Ovary (tissue), 9 donors: ENCODE data around the gene ETV4. TPM values are rescaled to one million over a fixed set of nuclear protein-coding genes. Genes with fewer than 3 reads are reported as not detected.

Experiments used
- DNase-seq, 5 donors: peaks; one replicate each; pipeline ENCODE4 v3.0.0-alpha.2; 2019 to 2020
- H3K27ac ChIP-seq, 2 donors: fragments of 200-600 bp; one replicate each; pipeline versions ENCODE4 v1.5.1 to v1.8.0; 2019 to 2022
- H3K27me3 ChIP-seq: fragments of 200-600 bp; one replicate; pipeline ENCODE4 v1.8.0; 2022
- H3K36me3 ChIP-seq: fragments of 200-600 bp; sonication (generic); one replicate; pipeline ENCODE4 v1.5.1; 2019
- H3K4me1 ChIP-seq: one replicate; pipeline ENCODE4 v1.8.1; 2013; ENCODE audit warnings: mild to moderate bottlenecking, moderate library complexity; ENCODE audit not compliant: insufficient read depth
- H3K4me3 ChIP-seq: fragments of 200-600 bp; sonication (generic); one replicate; pipeline ENCODE4 v1.5.1; 2017
- H3K9me3 ChIP-seq, 2 donors: fragments of 200-600 bp in 1 of 2; sonication (generic) in 1 of 2; one replicate each; pipeline versions ENCODE4 v1.5.1 to v1.8.1; 2013 to 2019; ENCODE audit warnings: mild to moderate bottlenecking in 1 of 2, moderate library complexity in 1 of 2
- EP300 ChIP-seq: sonication (generic); formaldehyde crosslinking; IDR thresholded peaks from one replicate; pipeline ENCODE4 v1.6.1; 2017; ENCODE audit warnings: antibody characterized with exemption
- POLR2A ChIP-seq: fragments of 450-650 bp; IDR thresholded peaks from one replicate; pipeline ENCODE4 v1.6.1; 2017; ENCODE audit warnings: antibody characterized with exemption, mild to moderate bottlenecking, moderate library complexity
- WGBS, 3 donors: extraction: QIAGEN DNeasy Blood & Tissue Kit in 1 of 3; methylation state at CpG; one replicate each; pipeline versions ENCODE4 v1.1.5 to v1.1.7; 2013 to 2017; 5-methylcytosine and 5-hydroxymethylcytosine counted together
- intact Hi-C, 4 donors: fragments of 100-400 bp; cut with DNase I; formaldehyde crosslinking; loops; one replicate each; pipeline versions ENCODE4 v1.11.0 to v1.15.1; 2022 to 2023
- polyA plus RNA-seq, 2 donors: library from polyadenylated mRNA; stranded (reverse); fragments of 200-250 nt in 1 of 2; fragments of 350-450 nt in 1 of 2; fragmentation: Illumina TruSeq in 1 of 2; extraction: RNeasy Lipid Tissue Mini Kit (QIAGEN cat#74804) in 1 of 2; gene quantifications; one replicate each; pipeline ENCODE4 v1.2.3, GENCODE V29; 2013 to 2014
- total RNA-seq, 7 donors: library from RNA; depleted of rRNA in 2 of 7; stranded (reverse); fragments of >200 nt in 2 of 7; fragmentation: NEBNext Ultra II Directional in 3 of 7; extraction: Animal tissue kit (Norgen Biotek cat#: 25700) in 3 of 7; gene quantifications; one replicate each; pipeline versions ENCODE4 v1.1.0 to v1.2.4, GENCODE V29; 2016 to 2023
- TF ChIP-seq, protein P1 (sequence below), 3 donors: fragments of 450-650 bp in 2 of 3; fragments of 200-600 bp in 1 of 3; IDR thresholded peaks; one replicate each; pipeline versions ENCODE4 v1.5.1 to v1.8.0; 2016 to 2022; ENCODE audit warnings: antibody characterized with exemption in 3 of 3, mild to moderate bottlenecking in 1 of 3
- donor health status: DM: no; HTN: no; CAD: no; lungs with moderate emphysema.
- donor health status: DM: no; HTN: no; CAD: no.
- donor health status: Bipolar disorder and iron deficiency.
- donor health status: DM: yes; HTN: yes; CAD: no.
- donor health status: DM: no; HTN: no; CAD: no.
- donor health status: DM: yes; HTN: yes; CAD: no.

ETV4 gene
- total and polyA plus RNA-seq, 9 donors, result 0.25 to 5.3 (median 0.77) TPM; not detected in 1

DNA sequence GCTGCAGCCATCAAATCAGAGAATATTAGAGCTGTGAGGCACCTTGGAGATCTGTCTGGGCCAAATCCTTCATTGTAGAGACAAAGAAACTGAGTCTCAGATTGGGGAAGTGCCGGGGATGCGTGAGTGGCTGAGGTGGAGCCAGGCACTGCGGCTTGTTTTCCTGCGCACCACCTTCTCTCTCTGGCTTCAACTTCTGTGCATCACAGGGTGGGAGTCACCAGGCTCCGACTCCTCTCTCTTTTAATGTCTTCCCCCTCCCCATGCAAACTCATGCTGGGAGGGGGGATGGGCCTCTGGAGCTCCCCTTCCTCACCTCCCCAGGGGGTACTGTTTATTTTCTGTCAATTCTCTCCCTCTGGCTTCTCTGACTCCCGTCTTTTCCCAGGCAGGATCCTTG is 8.7 kb upstream of the ETV4 start:
- Histone ChIP-seq H3K27ac (no peak overlapping the region), H3K4me1 (no peaks in the 10 kb centered on the region), H3K9me3 (no peaks in the 10 kb centered on the region), H3K4me3 (no peak overlapping the region), H3K27me3 (no peaks in the 10 kb centered on the region), H3K36me3 (no peaks in the 10 kb centered on the region)
- no peak for DNase-seq
- WGBS, 3 donors, result 77 to 81% (median 79%) methylated on average over 6 of the region's 6 CpGs
- intact Hi-C loops, result no loop called here
- TF ChIP-seq, protein P1, sequence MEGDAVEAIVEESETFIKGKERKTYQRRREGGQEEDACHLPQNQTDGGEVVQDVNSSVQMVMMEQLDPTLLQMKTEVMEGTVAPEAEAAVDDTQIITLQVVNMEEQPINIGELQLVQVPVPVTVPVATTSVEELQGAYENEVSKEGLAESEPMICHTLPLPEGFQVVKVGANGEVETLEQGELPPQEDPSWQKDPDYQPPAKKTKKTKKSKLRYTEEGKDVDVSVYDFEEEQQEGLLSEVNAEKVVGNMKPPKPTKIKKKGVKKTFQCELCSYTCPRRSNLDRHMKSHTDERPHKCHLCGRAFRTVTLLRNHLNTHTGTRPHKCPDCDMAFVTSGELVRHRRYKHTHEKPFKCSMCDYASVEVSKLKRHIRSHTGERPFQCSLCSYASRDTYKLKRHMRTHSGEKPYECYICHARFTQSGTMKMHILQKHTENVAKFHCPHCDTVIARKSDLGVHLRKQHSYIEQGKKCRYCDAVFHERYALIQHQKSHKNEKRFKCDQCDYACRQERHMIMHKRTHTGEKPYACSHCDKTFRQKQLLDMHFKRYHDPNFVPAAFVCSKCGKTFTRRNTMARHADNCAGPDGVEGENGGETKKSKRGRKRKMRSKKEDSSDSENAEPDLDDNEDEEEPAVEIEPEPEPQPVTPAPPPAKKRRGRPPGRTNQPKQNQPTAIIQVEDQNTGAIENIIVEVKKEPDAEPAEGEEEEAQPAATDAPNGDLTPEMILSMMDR (IDR thresholded peaks at IDR 0.05), result no peak
- TF ChIP-seq EP300, result no peak
- no peak for TF ChIP-seq POLR2A

DNA sequence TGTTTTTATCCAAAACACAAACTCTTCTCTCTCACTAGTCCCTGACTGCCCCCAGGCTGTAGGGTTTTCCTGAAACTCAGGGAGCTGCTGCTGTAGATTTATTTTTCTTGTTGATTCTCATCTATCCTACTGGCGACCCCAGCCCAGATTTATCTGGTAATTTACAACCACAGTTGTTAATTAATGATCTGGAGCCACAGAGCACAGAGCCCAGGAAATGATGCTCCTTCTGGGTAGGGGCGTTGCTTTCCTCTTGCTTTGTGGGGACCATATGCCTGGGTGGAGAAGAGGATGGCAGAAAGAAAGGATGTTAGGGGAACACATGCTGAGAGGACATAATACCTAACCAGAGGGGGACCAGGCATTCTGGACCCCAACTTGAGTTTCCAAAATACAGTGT is 7.4 kb upstream of the ETV4 start:
- Histone ChIP-seq H3K27me3 (no peaks in the 10 kb centered on the region), H3K4me1 (no peaks in the 10 kb centered on the region), H3K4me3 (no peak overlapping the region), H3K36me3 (no peaks in the 10 kb centered on the region), H3K9me3 (no peaks in the 10 kb centered on the region), H3K27ac (no peak overlapping the region)
- TF ChIP-seq, protein P1 (IDR thresholded peaks at IDR 0.05), result no peak
- TF ChIP-seq EP300 (no peak), POLR2A (no peak)
- no peak for DNase-seq
- intact Hi-C loops, result no loop called here
- WGBS, 3 donors, result 35 to 61% (median 57%) methylated on average over 2 of the region's 2 CpGs

DNA sequence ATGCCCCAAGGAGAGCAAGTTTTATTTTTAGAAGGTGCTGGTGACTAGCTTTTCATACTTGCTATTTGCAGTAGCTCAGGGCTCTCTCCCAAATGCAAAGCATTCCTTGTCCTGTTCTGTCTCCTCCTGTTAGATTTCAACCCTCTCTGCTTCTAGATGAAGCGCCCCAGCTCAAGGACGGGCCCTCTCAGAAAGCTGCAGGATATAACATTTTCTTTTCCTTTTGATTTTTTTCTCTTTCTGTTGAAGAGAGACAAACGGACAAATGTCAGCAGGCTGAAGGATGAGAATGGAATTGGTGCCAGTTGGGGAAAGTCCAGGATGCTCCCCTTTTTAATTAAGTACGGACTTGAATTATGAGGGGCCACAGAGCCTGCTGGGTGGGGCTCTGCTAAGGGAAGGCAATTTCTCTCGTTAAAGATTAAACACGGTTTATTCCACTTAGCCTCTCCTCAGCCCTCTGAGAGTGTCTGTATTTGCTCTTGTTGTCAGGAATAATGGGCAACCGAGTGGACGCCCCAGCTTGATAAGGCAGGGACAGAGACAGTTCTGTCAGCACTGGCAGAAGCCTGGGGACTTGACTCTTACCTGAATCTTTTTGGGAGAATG is 6.2 kb upstream of the ETV4 start:
- DNase-seq, result no peak
- TF ChIP-seq EP300, result no peak
- TF ChIP-seq POLR2A, result no peak
- TF ChIP-seq, protein P1 (IDR thresholded peaks at IDR 0.05), result no peak
- no peaks in the 10 kb centered on the region for H3K27me3 ChIP-seq
- no peaks in the 10 kb centered on the region for H3K36me3 ChIP-seq
- H3K9me3 ChIP-seq, result no peaks in the 10 kb centered on the region
- intact Hi-C loops, result no loop called here
- no peak overlapping the region for H3K27ac ChIP-seq
- no peaks in the 10 kb centered on the region for H3K4me1 ChIP-seq
- WGBS, 3 donors, result 31 to 34% (median 32%) methylated on average over 8 of the region's 8 CpGs
- no peak overlapping the region for H3K4me3 ChIP-seq

DNA sequence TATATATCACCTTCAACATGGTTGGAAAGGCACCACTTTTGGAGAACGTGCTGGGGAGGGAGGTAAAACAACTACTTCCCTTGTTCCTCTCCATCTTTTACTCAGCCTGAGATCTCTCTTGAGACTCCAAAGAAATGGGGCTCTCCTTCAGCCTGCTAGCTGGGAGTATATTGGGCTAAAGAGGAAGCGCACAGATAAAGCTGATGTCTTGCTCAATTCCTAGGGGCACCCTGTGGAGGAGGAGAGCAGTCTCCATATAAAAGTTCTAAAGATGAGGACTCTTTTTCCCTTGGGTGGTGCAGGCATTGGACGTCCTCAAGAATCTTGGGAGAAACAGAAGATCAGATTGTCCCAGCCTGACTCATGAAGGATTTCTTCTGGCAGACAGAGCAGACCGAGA is 4.6 kb upstream of the ETV4 start:
- H3K4me1 ChIP-seq, result peaks cover 7% of the 10 kb centered on the region
- no peak for DNase-seq
- no peaks in the 10 kb centered on the region for H3K27me3 ChIP-seq
- no peak overlapping the region for H3K27ac ChIP-seq
- no peak for TF ChIP-seq POLR2A
- no peak for TF ChIP-seq EP300
- TF ChIP-seq, protein P1 (IDR thresholded peaks at IDR 0.05), result no peak
- no peaks in the 10 kb centered on the region for H3K36me3 ChIP-seq
- no peak overlapping the region for H3K4me3 ChIP-seq
- no peaks in the 10 kb centered on the region for H3K9me3 ChIP-seq
- intact Hi-C loops, result no loop called here
- 81 to 92% (median 83%) methylated on average over 4 of the region's 4 CpGs for WGBS, 3 donors
